Stromal cell of bone marrow (primary cell): ENCODE results near the gene GMDS.

Experiments
- DNase-seq: peaks from one replicate; pipeline ENCODE4 v3.0.0-alpha.2; 2012; ENCODE audit warnings: low read depth

The GMDS gene

DNA sequence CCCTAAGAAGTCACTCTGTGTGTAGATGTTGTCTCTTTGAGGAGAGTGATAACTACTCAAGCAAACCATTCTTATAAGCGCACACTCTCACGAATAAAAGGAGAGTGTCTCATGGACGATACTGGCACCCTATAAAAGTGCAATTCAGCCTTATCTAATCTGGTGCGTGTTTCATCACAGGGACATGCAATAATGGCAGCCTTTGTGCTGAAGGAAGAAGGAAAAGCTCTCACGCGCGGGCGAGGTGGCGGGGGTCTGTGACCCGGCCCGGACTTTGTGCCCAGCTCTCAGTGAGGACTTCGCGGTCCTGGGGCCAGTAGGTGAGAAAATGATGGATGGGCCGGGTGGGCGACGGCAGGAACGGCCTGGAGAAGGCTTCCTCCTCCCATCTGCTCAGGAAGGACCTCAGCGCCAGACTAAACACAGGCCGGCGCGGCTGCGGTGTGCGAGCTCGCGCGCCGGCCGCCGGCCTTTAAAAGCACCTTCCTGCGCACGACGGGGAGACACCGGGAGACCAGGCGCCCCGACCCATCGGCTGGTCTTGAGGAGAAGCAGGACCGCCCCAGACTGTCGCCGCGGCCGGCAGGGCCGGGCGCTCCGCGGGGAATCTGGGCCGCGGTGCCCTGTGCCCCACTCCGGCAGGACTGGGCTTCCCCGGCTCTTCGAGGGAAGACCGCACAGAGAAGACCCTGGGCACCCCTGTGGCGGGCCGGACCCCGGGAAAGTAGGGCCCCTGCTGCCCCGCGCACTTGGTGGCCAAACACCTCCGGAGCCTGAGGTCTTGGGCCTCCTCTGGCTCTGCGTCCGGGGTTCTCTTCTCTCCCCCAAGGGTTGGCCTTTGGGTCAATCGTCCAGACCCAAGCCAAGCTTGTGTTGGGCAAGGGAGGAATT lies 644.0 kb downstream of the GMDS start:
- DNase-seq = no peak

DNA sequence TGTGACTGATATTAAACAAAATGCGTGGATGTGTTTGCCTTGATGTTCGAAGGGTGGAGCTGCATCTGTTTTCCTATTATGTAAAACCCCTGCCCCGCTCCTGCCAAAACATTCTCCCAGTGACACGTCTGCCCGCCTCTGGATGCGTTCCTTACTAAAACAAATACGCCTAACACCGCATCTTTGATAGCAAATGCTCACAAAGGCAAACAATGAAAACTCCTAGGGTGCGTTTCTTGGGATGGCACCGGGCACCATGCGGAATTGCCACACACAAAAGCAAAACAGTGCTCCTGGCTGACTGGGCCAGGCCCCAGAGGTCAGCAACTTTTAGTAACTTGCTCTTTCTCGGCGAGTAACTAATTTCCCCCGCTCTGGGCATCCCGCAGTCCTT lies 644.6 kb downstream of the GMDS start:
- no peak for DNase-seq

DNA sequence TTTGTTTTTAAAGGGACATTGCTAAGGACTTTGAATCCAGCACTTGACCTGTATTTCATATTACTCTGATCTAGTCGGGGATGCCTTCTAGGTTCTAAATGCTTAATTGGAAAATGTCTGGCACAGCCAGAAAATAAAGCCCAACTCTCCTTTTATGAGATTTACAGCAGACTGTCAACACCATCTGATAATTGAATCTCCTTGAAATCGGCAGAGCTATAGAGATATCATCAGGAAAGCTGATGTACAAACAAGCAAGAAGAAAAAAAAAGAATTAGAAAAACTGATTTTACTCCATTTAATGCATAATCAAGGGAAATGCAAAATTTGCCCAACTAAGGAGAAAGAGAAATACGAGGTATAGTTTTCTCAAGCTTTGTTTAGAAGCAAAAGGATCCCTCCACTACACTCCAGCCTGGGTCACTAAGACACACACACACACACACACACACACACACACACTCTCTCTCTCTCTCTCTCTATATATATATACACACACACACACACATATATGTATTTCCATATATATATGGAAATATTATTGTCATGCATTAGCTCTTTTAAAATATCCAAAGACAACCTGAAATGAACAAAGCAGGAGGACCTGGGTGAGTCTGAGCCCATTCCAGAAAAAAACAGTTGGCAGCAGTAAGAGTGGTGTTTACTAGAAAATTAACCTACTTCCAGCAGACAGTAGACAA lies 645.2 kb downstream of the GMDS start:
- no peak for DNase-seq

DNA sequence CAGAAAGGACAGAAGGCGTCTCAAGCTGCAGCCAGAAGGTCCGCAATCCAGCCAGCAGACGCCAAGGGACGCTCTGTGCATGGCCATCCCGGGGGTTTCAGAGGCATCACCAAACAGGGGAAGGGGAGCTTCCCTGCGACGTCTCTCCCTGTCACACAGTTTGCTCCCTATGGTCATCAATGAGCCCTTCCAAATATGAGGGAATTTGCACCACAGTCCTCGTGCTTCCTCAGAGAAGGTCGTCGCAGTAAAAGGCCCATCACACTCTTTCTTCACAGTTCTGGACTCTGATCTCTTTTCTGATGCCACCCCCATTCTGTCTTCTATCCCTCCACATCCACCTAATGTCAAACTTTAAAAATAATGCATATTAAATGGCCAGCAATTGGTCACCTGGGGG lies 645.9 kb downstream of the GMDS start:
- DNase-seq = no peak

GRCh38 chr6:1598886-1599285 lies 646.5 kb downstream of the GMDS start:
- DNase-seq = no peak

- no peak for DNase-seq
Measured at GRCh38 chr6:1598433-1598832, 647.0 kb downstream of the GMDS start.

- no peak for DNase-seq
Measured at GRCh38 chr6:1597924-1598323, 647.5 kb downstream of the GMDS start.

DNA sequence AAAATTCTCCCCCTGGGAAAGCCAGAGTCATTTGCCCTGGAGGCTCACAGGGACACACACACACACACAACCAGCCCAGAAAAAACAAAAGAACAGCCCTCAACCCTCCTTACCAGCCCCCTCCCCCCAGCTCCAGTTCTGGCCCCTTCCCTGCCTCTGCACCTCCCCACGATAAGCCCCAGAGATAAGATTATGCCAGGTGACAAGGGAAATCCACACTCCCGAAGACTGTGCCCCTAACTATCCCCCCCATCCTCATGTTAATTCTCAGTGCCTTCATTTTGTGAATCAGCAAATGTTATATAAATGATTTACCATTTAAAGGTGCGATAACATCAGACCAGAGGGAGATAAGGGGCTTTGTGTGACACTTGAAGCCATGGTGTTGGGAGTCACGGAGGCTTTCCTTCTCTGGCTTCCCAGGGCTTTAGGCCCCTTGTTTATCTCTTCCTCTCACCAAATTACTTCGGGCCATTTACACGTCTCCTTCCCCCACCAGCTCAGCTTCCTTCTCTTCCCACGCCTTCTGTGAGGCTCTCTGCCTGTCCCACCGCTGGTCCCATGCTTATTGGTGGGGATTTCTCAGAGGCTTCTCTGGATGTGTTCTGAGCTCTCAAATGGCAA lies 648.2 kb downstream of the GMDS start:
- DNase-seq = no peak

DNA sequence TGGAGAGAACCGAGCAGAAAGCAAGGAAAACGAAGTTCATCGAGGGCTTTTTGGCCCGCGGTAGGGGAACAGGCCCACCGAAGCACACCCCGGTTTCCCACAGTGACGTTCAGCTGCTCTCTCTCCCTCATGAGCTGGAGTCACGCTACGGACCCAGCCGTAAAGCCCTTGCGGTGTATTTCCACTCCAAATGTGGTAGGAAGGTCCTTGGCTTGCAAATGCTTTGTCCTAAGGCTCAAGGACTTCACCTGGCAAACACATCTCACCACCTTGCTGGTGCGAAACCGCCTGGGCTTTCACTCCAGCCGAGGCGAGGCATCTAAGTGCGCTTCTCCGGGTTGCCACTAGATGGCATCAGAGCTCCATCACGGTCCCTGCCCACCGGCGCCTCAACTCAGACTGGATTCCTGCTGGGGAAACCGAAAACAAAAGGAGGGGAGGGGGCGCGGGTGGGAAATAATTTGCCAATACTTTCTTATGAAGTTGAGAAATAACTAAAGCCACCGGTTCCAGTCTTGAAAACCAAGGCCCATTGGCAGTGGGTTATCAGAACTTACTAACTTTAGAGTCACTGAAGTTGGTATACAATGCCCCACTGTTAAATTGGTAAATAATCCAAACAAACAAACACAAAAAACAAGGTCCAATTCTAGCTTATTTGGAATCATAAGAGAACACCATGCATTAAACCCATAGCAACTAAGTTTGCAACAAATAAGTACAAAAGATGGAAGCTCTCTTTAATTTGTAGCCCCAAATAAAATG lies 649.1 kb downstream of the GMDS start:
- no peak for DNase-seq

- no peak for DNase-seq
Measured at GRCh38 chr6:1595271-1596087, 649.9 kb downstream of the GMDS start.

- no peak for DNase-seq
Measured at GRCh38 chr6:1594445-1595200, 650.8 kb downstream of the GMDS start.

GRCh38 chr6:1593958-1594314 lies 651.5 kb downstream of the GMDS start:
- DNase-seq = no peak

- no peak for DNase-seq
Measured at GRCh38 chr6:1593286-1593957, 652.0 kb downstream of the GMDS start.

- no peak for DNase-seq
Measured at GRCh38 chr6:1592852-1593251, 652.6 kb downstream of the GMDS start.

DNA sequence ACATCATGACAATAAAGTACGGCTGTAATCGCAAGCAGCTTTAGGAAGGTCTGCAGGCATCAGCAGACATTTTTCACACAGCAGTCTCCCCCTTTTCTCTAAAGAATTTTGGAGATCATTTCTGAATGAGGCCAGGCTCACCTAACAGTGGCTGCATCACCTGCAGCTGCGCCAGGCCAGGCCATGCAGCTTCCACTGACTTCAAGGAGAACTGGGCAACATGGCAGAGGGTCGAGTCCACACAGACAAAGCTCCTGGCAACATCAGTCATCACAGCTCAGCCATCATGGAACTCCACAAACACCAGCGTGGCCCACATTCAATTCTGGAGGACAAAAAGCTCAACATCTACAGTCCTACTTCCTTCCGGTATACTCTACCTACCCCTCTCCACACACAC lies 653.5 kb downstream of the GMDS start:
- no peak for DNase-seq

- DNase-seq = no peak
Measured at GRCh38 chr6:1591243-1591642, 654.2 kb downstream of the GMDS start.

DNA sequence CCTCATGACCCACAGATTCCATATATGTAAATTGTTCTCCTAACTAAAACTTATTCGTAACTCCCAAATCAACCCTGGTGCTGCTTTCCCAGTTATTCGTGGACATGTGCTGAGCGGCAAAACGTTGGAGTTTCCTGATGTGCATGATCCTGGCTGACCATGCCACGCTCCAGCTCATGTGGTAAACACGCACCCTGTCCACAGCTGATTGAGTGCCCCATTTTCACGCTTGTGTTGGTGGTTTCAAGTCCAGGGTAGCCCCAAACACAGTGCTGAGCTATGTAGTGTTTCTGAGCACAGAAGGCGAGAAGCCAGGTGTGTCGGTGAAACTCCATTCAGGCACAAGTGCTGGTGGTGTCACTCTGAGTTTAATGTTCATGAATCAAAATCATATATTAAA lies 654.8 kb downstream of the GMDS start:
- no peak for DNase-seq

GRCh38 chr6:1589208-1589607 lies 656.2 kb downstream of the GMDS start:
- DNase-seq = no peak

- no peak for DNase-seq
Measured at GRCh38 chr6:1587977-1588376, 657.4 kb downstream of the GMDS start.

GRCh38 chr6:1587546-1587945 lies 657.9 kb downstream of the GMDS start:
- DNase-seq = no peak
